Motor neuron (in vitro differentiated cells): ENCODE data around the gene WNT16. TPM values are rescaled to one million over a fixed set of nuclear protein-coding genes. Genes with fewer than 3 reads are reported as not detected.

Source experiments
- ATAC-seq, 8 experiments: fragments of 200-7000 bp; cut with Tn5 transposase; replicated peaks in 6 of 8; 2 replicates each; pipeline ENCODE4 v1.8.0; 2021; ENCODE audit warnings: mild to moderate bottlenecking in 8 of 8, moderate library complexity in 8 of 8
- H3K27ac ChIP-seq, 2 donors: fragments of 250-450 bp; sonication (Bioruptor Pico); 2 replicates each; pipeline ENCODE4 v1.9.0; 2021; ENCODE audit warnings: antibody characterized with exemption in 2 of 2, mild to moderate bottlenecking in 2 of 2, moderate library complexity in 1 of 2
- H3K4me1 ChIP-seq, 2 donors: fragments of 250-450 bp; sonication (Bioruptor Pico); replicated peaks in 1 of 2; 2 replicates each; pipeline ENCODE4 v1.6.1; 2021; ENCODE audit warnings: antibody characterized with exemption in 2 of 2, mild to moderate bottlenecking in 2 of 2, moderate library complexity in 1 of 2
- H3K4me3 ChIP-seq, 5 donors: fragments of 250-450 bp; sonication (Bioruptor Pico); 2 replicates each; pipeline ENCODE4 v1.9.0; 2021; ENCODE audit warnings: antibody characterized with exemption in 5 of 5, mild to moderate bottlenecking in 5 of 5, moderate library complexity in 4 of 5
- WGBS, 10 experiments: fragments of 450-650 bp; shearing (Covaris generic); methylation state at CpG; one replicate each; pipeline ENCODE4 v1.0.0; 2022; 5-methylcytosine and 5-hydroxymethylcytosine counted together
- in situ Hi-C, 9 experiments: fragments of 400-800 bp; cut with MboI; loops; one replicate each; pipeline ENCODE4 v1.15.0; 2021; ENCODE audit warnings: low sequenced_read_pairs in 9 of 9, low pct_unique_long_range_greater_than_20kb in 2 of 9; ENCODE audit not compliant: unreplicated experiment in 9 of 9
- total RNA-seq, 8 experiments: library from RNA; unstranded; fragments of 300-600 nt; gene quantifications; 2 replicates each; pipeline versions ENCODE4 v1.2.3 to v1.2.4, GENCODE V29; 2022

Gene WNT16
- total RNA-seq, 8 experiments from 2014 or later: 0.17 to 3.2 (median 0.25) TPM

- H3K4me1 ChIP-seq: peaks cover 0 to 3% of the 10 kb centered on the region in 2 donors
- H3K4me3 ChIP-seq: no peak overlapping the region
- no peak for ATAC-seq
- no peak overlapping the region for H3K27ac ChIP-seq
- WGBS, 10 experiments: 20 to 100% (median 100%) methylated on average over 1 of the region's 1 CpG; no CpG with 5 or more reads in 2 of the 10 experiments
- in situ Hi-C loops: loop anchor here in 4 of 9 experiments (25.0 kb wide), 2 partner anchors 166 to 616 kb away; no protein-coding TSS in a partner anchor
These were observed 42.6 kb downstream of the WNT16 start for GRCh38 chr7:121371367-121371766.

- peak in 3 of 8 experiments; percentile 38 to 78 (median 60) for ATAC-seq
- Histone ChIP-seq H3K4me3 (no peak overlapping the region), H3K27ac (no peak overlapping the region), H3K4me1 (peaks cover 0 to 3% of the 10 kb centered on the region in 2 donors)
- WGBS, 10 experiments: 0 to 100% (median 88%) methylated on average over 1 to 2 of the region's 2 CpGs
- in situ Hi-C loops: loop anchor here in 4 of 9 experiments (25.0 kb wide), 2 partner anchors 165 to 615 kb away; no protein-coding TSS in a partner anchor
These were observed 43.1 kb downstream of the WNT16 start for GRCh38 chr7:121371883-121372282.

- no peak overlapping the region for H3K27ac ChIP-seq
- ATAC-seq: peak in 3 of 8 experiments; percentile 12 to 59 (median 36)
- 52 to 100% (median 83%) methylated on average over 1 to 2 of the region's 2 CpGs for WGBS, 10 experiments
- peaks cover 0 to 3% of the 10 kb centered on the region in 2 donors for H3K4me1 ChIP-seq
- in situ Hi-C loops: loop anchor here in 4 of 9 experiments (25.0 kb wide), 2 partner anchors 165 to 615 kb away; no protein-coding TSS in a partner anchor
- no peak overlapping the region for H3K4me3 ChIP-seq
These were observed 43.7 kb downstream of the WNT16 start for GRCh38 chr7:121372376-121373010.

- Histone ChIP-seq H3K4me3 (no peak overlapping the region), H3K27ac (no peak overlapping the region), H3K4me1 (peaks cover 0 to 3% of the 10 kb centered on the region in 2 donors)
- in situ Hi-C loops: loop anchor here in 4 of 9 experiments (25.0 kb wide), 2 partner anchors 164 to 614 kb away; no protein-coding TSS in a partner anchor
- ATAC-seq: no peak
These were observed 44.4 kb downstream of the WNT16 start for GRCh38 chr7:121373177-121373576.

- no peak overlapping the region for H3K27ac ChIP-seq
- 95 to 100% (median 100%) methylated on average over 1 to 2 of the region's 2 CpGs; no CpG with 5 or more reads in 2 of the 10 experiments for WGBS, 10 experiments
- in situ Hi-C loops: loop anchor here in 1 of 9 experiments (25.0 kb wide), 1 partner anchor 160 kb away; no protein-coding TSS in a partner anchor
- H3K4me3 ChIP-seq: no peak overlapping the region
- H3K4me1 ChIP-seq: peaks cover 0 to 3% of the 10 kb centered on the region in 2 donors
- no peak for ATAC-seq
These were observed 48.2 kb downstream of the WNT16 start for GRCh38 chr7:121376979-121377378.

- in situ Hi-C loops: loop anchor here in 1 of 9 experiments (25.0 kb wide), 1 partner anchor 157 kb away; no protein-coding TSS in a partner anchor
- WGBS, 10 experiments: 78 to 100% (median 100%) methylated on average over 1 of the region's 1 CpG; no CpG with 5 or more reads in 2 of the 10 experiments
- Histone ChIP-seq H3K4me1 (no peaks in the 10 kb centered on the region), H3K4me3 (no peak overlapping the region), H3K27ac (no peak overlapping the region)
- no peak for ATAC-seq
These were observed 51.1 kb downstream of the WNT16 start for GRCh38 chr7:121379930-121380329.

GRCh38 chr7:121382473-121382872 lies 53.7 kb downstream of the WNT16 start:
- Histone ChIP-seq H3K27ac (no peak overlapping the region), H3K4me3 (no peak overlapping the region), H3K4me1 (peaks cover 4 to 5% of the 10 kb centered on the region in 2 donors)
- in situ Hi-C loops: loop anchor here in 1 of 9 experiments (25.0 kb wide), 1 partner anchor 155 kb away; no protein-coding TSS in a partner anchor
- no peak for ATAC-seq

GRCh38 chr7:121383235-121383910 lies 54.6 kb downstream of the WNT16 start:
- WGBS, 10 experiments: 10 to 100% (median 94%) methylated on average over 1 to 2 of the region's 2 CpGs; no CpG with 5 or more reads in 2 of the 10 experiments
- in situ Hi-C loops: loop anchor here in 1 of 9 experiments (25.0 kb wide), 1 partner anchor 154 kb away; no protein-coding TSS in a partner anchor

GRCh38 chr7:121384265-121384664 lies 55.5 kb downstream of the WNT16 start:
- in situ Hi-C loops: loop anchor here in 1 of 9 experiments (25.0 kb wide), 1 partner anchor 153 kb away; no protein-coding TSS in a partner anchor
- no peak overlapping the region for H3K4me3 ChIP-seq
- no peak overlapping the region for H3K27ac ChIP-seq
- ATAC-seq: no peak
- WGBS, 10 experiments: 100% methylated on average over 1 to 2 of the region's 2 CpGs; no CpG with 5 or more reads in 1 of the 10 experiments
- H3K4me1 ChIP-seq: peaks cover 4 to 5% of the 10 kb centered on the region in 2 donors

More at GRCh38 chr7:121383235-121383910, 54.6 kb downstream of the WNT16 start:
- Histone ChIP-seq H3K4me3 (no peak overlapping the region), H3K27ac (no peak overlapping the region), H3K4me1 (peaks cover 4 to 5% of the 10 kb centered on the region in 2 donors)
- ATAC-seq: no peak

- ATAC-seq: peak in 1 of 8 experiments; percentile 3
- Histone ChIP-seq H3K27ac (no peak overlapping the region), H3K4me1 (peaks cover 4 to 5% of the 10 kb centered on the region in 2 donors), H3K4me3 (no peak overlapping the region)
- in situ Hi-C loops: loop anchor here in 1 of 9 experiments (25.0 kb wide), 1 partner anchor 152 kb away; no protein-coding TSS in a partner anchor
- 85 to 100% (median 94%) methylated on average over 1 to 4 of the region's 4 CpGs; no CpG with 5 or more reads in 2 of the 10 experiments for WGBS, 10 experiments
These were observed 56.4 kb downstream of the WNT16 start for GRCh38 chr7:121385056-121385799.

GRCh38 chr7:121385800-121386179 lies 57.0 kb downstream of the WNT16 start:
- peak in 2 of 8 experiments; percentile 68 to 88 for ATAC-seq

GRCh38 chr7:121388950-121389349 lies 60.1 kb downstream of the WNT16 start:
- WGBS, 10 experiments: 86 to 100% (median 100%) methylated on average over 1 of the region's 1 CpG; no CpG with 5 or more reads in 2 of the 10 experiments
- H3K27ac ChIP-seq: no peak overlapping the region
- in situ Hi-C loops: loop anchor here in 1 of 9 experiments (25.0 kb wide), 1 partner anchor 148 kb away; no protein-coding TSS in a partner anchor
- no peak overlapping the region for H3K4me3 ChIP-seq
- no peak for ATAC-seq
- H3K4me1 ChIP-seq: peaks cover 4 to 5% of the 10 kb centered on the region in 2 donors

More at GRCh38 chr7:121385800-121386179, 57.0 kb downstream of the WNT16 start:
- in situ Hi-C loops: loop anchor here in 1 of 9 experiments (25.0 kb wide), 1 partner anchor 152 kb away; no protein-coding TSS in a partner anchor
- H3K4me3 ChIP-seq: no peak overlapping the region
- H3K4me1 ChIP-seq: peaks cover 4 to 5% of the 10 kb centered on the region in 2 donors
- WGBS, 10 experiments: 50 to 100% (median 92%) methylated on average over 1 of the region's 1 CpG; no CpG with 5 or more reads in 5 of the 10 experiments
- H3K27ac ChIP-seq: no peak overlapping the region
